Measurements from ENCODE around the gene PLEKHG3. TPM values are rescaled to one million over a fixed set of nuclear protein-coding genes. Genes with fewer than 3 reads are reported as not detected.

PLEKHG3 gene
- polyA plus RNA-seq, 4 donors: 93.6 to 109 (median 100.0) TPM

- peak; percentile 86 to 90 (median 89) for DNase-seq (ENCODE audit: low read depth in 4 of 4, low spot score in 3 of 4)
Observed at GRCh38 chr14:64762044-64763034, 58.1 kb downstream of the PLEKHG3 start.

- no peak for DNase-seq (ENCODE audit: low read depth in 4 of 4, low spot score in 3 of 4)
Observed at GRCh38 chr14:64763085-64763782, 59.0 kb downstream of the PLEKHG3 start.

- DNase-seq (ENCODE audit: low read depth in 4 of 4, low spot score in 3 of 4): no peak
Observed at GRCh38 chr14:64763801-64764621, 59.8 kb downstream of the PLEKHG3 start.

GRCh38 chr14:64764641-64765520 is 60.7 kb downstream of the PLEKHG3 start:
- peak; percentile 73 to 82 (median 77) for DNase-seq (ENCODE audit: low read depth in 4 of 4, low spot score in 3 of 4)

GRCh38 chr14:64765740-64766302 is 61.6 kb downstream of the PLEKHG3 start:
- DNase-seq (ENCODE audit: low read depth in 4 of 4, low spot score in 3 of 4): no peak

- no peak for DNase-seq (ENCODE audit: low read depth in 4 of 4, low spot score in 3 of 4)
Observed at GRCh38 chr14:64766430-64767151, 62.4 kb downstream of the PLEKHG3 start.

GRCh38 chr14:64767215-64767964 is 63.2 kb downstream of the PLEKHG3 start:
- no peak for DNase-seq (ENCODE audit: low read depth in 4 of 4, low spot score in 3 of 4)

GRCh38 chr14:64768401-64769095 is 64.3 kb downstream of the PLEKHG3 start:
- DNase-seq (ENCODE audit: low read depth in 4 of 4, low spot score in 3 of 4): no peak

- DNase-seq (ENCODE audit: low read depth in 4 of 4, low spot score in 3 of 4): no peak
Observed at GRCh38 chr14:64769096-64770020, 65.1 kb downstream of the PLEKHG3 start.

GRCh38 chr14:64770751-64771150 is 66.5 kb downstream of the PLEKHG3 start:
- DNase-seq (ENCODE audit: low read depth in 4 of 4, low spot score in 3 of 4): no peak

GRCh38 chr14:64771161-64771560 is 66.9 kb downstream of the PLEKHG3 start:
- DNase-seq (ENCODE audit: low read depth in 4 of 4, low spot score in 3 of 4): no peak

- no peak for DNase-seq (ENCODE audit: low read depth in 4 of 4, low spot score in 3 of 4)
Observed at GRCh38 chr14:64772397-64772950, 68.2 kb downstream of the PLEKHG3 start.

- DNase-seq (ENCODE audit: low read depth in 4 of 4, low spot score in 3 of 4): no peak
Observed at GRCh38 chr14:64773046-64773445, 68.8 kb downstream of the PLEKHG3 start.

GRCh38 chr14:64773577-64773976 is 69.4 kb downstream of the PLEKHG3 start:
- no peak for DNase-seq (ENCODE audit: low read depth in 4 of 4, low spot score in 3 of 4)

- no peak for DNase-seq (ENCODE audit: low read depth in 4 of 4, low spot score in 3 of 4)
Observed at GRCh38 chr14:64774272-64774671, 70.0 kb downstream of the PLEKHG3 start.

Measured in right renal pelvis (tissue), 4 donors.